Subcutaneous adipose tissue (tissue), 4 donors: Measurements from ENCODE around the gene GPR153. TPM values are rescaled to one million over a fixed set of nuclear protein-coding genes. Genes with fewer than 3 reads are reported as not detected.

ENCODE experiments used
- total RNA-seq, 4 donors: library from RNA; depleted of rRNA; stranded (reverse); fragments of >200 nt; gene quantifications; one replicate each; pipeline ENCODE4 v1.1.0, GENCODE V29; 2016
- TF ChIP-seq, protein P1 (sequence below): fragments of 450-650 bp; IDR thresholded peaks from one replicate; pipeline ENCODE4 v1.5.1; 2016; ENCODE audit warnings: low read depth, mild to moderate bottlenecking, control low read depth, antibody characterized with exemption, moderate library complexity

GPR153 gene
- total RNA-seq = 10 to 100 TPM in 3 of 4 donors, 1 to 10 TPM in 1; 8.2 to 37.9 (median 16.0) TPM

DNA sequence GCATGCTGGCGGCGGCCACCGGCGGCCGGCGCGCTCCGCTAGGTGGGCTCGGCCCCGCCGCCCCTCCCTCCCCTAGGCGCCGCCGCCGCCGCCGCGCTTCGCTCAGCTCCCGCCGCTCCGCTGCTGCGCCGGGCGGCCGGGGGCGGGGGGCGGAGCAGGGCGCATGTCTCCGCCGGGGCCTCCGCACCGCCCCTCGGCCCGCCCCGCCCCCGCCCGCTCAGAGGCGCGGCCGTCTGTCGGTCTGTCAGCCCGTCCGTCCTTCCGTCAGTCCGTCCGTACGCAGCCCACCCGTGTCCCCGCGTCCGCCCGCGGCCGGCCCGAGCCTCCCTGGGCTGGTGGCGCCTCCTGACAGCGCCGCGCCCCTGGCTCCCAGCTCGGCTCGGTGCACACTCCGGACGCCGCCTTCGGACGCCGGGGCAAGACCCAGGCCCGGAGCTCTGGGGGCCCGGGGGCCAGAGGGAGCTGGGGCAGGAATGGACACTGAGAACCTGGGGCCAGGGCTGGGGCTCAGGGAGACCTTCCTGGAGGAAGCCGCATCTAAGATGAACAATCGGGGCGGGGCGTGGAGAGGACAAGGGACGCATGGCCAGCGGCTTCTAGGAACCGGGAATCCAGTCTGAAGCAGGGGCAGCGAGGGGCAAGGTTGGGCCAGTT lies at the start of gene GPR153:
Gene GPR153 (minus strand): TSS at position 138 of the 654 bp plus-strand sequence. CDS start 6,193 bp downstream, outside the sequence.
- TF ChIP-seq, protein P1, sequence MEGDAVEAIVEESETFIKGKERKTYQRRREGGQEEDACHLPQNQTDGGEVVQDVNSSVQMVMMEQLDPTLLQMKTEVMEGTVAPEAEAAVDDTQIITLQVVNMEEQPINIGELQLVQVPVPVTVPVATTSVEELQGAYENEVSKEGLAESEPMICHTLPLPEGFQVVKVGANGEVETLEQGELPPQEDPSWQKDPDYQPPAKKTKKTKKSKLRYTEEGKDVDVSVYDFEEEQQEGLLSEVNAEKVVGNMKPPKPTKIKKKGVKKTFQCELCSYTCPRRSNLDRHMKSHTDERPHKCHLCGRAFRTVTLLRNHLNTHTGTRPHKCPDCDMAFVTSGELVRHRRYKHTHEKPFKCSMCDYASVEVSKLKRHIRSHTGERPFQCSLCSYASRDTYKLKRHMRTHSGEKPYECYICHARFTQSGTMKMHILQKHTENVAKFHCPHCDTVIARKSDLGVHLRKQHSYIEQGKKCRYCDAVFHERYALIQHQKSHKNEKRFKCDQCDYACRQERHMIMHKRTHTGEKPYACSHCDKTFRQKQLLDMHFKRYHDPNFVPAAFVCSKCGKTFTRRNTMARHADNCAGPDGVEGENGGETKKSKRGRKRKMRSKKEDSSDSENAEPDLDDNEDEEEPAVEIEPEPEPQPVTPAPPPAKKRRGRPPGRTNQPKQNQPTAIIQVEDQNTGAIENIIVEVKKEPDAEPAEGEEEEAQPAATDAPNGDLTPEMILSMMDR = no peak

DNA sequence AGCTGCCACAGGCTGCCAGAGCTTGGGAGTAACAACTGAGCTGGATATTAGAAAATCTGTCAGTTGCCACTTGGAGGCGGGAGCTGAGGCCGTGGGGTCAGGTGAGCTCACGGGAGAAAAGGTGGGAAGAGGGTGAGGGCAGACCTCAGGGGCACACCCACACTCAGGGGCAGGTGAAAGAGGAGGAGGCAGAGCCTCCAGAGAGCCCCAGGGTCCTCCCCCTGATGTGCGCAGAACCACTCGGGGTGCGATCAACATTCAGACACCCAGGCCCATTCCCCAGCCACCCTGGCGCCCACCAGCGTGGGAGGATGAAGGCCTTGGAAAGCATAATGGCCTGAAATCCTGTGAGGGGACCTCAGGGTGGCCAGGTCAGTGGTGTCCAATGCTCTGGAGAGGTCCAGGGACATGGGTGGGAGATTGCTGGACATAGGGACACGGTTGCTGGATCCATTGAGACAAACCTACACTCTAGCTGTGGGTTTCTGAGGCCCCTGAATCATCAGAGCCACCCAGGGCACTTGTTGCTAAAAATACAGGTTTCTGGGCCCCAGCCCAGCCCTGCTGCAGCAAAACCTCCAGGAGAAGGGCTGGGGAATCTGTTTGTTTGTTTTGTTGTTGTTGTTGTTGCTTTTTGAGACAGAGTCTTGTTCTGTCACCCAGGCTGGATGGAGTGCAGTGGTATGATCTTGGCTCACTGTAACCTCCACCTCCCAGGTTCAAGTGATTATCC lies 49.4 kb upstream of the GPR153 start:
- TF ChIP-seq, protein P1 = no peak

DNA sequence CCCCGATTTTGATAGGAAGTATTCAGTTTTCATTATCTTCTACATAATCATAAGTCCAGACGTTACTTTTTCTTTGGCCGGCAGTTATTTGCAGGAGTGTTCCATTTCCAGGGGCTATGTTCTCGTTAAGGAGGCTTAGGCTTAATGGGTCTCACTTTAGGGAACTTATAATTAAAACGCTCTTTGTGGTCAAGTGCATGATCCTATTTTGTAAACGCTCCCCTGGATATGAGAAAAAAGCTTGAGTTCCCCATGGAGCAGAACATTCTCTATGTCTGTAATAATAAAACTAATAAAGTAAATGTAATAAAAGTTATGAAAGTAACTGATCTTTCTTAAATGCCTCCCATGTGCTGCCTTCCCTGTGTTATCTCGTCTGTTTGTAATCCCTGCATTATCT lies 48.7 kb upstream of the GPR153 start:
- TF ChIP-seq, protein P1 = no peak

DNA sequence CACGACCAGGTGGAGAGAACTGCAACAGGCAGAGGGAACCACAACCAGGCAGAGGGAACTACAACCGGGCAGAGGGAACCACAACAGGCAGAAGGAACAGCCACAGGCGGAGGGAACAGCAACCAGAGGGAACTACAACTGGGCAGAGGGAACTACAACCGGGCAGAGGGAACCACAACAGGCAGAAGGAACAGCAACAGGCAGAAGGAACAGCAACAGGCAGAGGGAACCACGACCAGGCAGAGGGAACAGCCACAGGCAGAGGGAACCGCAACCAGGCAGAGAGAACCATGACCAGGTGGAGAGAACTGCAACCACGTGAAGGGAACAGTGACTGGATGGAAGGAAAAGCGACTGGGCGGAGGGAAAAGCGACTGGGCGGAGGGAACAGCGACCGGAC lies 47.6 kb upstream of the GPR153 start:
- TF ChIP-seq, protein P1 = no peak

DNA sequence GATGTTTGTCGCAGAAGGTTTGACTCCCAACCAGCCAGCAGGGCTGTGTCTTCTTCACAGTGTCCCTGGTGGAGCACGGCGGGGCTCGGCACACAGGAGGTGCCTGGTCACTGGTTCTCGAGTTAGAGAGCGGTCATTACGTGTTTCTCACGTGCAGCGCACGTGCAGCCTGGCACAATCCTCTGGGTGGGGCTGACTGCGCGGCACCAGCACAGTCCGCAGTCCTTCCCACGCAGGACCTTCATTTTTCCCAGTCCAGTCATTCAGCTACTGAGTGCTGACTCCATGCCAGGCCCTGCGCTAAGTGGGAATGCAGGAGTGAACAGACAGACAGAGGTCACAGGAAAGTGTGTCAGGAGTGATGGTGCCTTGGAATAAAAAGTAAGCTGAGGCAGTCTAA lies 46.2 kb upstream of the GPR153 start:
- TF ChIP-seq, protein P1 = no peak

DNA sequence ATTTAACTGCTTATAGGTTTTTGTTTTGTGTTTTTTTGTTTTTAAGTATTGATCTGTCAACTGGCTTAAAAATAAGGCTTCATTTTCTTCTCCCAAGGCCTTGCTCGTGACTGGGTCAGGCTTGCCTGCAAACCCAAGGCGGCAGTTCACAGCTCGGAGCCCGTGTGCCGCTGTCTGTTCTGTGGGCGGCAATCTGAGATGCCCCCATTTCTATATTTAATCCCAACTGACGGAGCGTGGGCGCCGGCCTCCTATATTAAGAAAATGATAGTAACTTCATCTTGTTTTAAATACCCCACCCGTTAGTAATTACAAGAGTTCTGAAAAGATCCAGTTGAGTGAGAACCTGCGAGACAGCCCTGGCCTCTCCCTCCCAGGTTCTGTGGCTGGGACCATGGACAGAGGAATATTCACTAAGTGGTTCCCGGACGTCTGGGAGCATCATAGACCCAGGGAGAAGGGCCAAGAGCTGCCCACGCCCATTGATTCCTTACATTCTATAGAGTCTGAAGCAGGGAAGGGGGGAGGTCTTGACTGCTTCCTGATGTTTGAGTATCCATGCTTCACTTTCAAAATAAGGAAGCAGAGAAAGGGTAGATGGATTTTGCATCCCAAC lies 42.6 kb upstream of the GPR153 start:
- TF ChIP-seq, protein P1 = no peak

DNA sequence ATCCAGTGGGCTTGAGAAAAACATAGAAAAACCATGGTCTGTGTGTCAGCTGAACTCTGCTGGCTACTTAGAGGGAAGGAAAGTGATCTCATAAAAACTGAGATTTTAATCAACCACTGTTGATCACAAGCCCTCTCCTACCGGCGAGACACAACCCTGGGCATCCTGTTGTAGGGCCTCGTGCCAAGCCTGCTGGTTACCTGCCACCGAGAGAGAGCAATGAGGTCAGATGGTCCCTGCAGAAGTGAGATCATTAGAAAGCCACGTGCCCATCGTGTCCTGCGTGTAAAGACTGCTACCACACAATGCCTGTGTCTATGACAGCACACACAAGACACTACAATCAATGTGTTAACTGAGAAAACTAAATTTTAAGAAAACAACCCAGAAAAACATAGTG lies 41.7 kb upstream of the GPR153 start:
- TF ChIP-seq, protein P1 = no peak
